CD14-positive monocyte (primary cell): ENCODE results near the gene IL22. TPM values are rescaled to one million over a fixed set of nuclear protein-coding genes. Genes with fewer than 3 reads are reported as not detected.

ENCODE experiments used
- DNase-seq, 3 donors: peaks; one replicate each; pipeline ENCODE4 v3.0.0-alpha.2; 2011 to 2022
- H2AFZ ChIP-seq: 2 replicates; pipeline ENCODE4 v1.6.0; 2012; ENCODE audit warnings: mild to moderate bottlenecking, low read depth, low read length, inconsistent platforms; ENCODE audit not compliant: insufficient read depth, poor library complexity, severe bottlenecking
- H3K27ac ChIP-seq, 2 donors: 1 replicate in 1 of 2; 2 replicates in 1 of 2; pipeline ENCODE4 v1.5.1; 2012 to 2013; ENCODE audit warnings: low read length in 2 of 2, control low read depth in 1 of 2, inconsistent platforms in 1 of 2, low read depth in 1 of 2, mild to moderate bottlenecking in 1 of 2
- H3K27me3 ChIP-seq, 2 donors: one replicate each; pipeline versions ENCODE4 v1.6.0 to v1.6.1; 2011 to 2013; ENCODE audit warnings: low read length in 2 of 2; ENCODE audit not compliant: control insufficient read depth in 2 of 2, insufficient read depth in 2 of 2
- H3K36me3 ChIP-seq, 2 donors: replicated peaks in 1 of 2; 1 replicate in 1 of 2; 2 replicates in 1 of 2; pipeline versions ENCODE4 v1.5.1 to v1.6.1; 2012 to 2013; ENCODE audit warnings: low read length in 2 of 2, control low read depth in 1 of 2, inconsistent platforms in 1 of 2, mild to moderate bottlenecking in 1 of 2; ENCODE audit not compliant: insufficient read depth in 2 of 2, control insufficient read depth in 1 of 2
- H3K4me1 ChIP-seq, 2 donors: 1 replicate in 1 of 2; 2 replicates in 1 of 2; pipeline versions ENCODE4 v1.5.1 to v1.6.1; 2012 to 2013; ENCODE audit warnings: low read length in 2 of 2, control low read depth in 1 of 2, inconsistent platforms in 1 of 2, mild to moderate bottlenecking in 1 of 2, moderate library complexity in 1 of 2; ENCODE audit not compliant: insufficient read depth in 2 of 2, control insufficient read depth in 1 of 2
- H3K4me2 ChIP-seq: replicated peaks from 2 replicates; pipeline ENCODE3; 2012; ENCODE audit warnings: low read length, moderate library complexity, mild to moderate bottlenecking; ENCODE audit not compliant: poor library complexity, severe bottlenecking; ENCODE audit errors: extremely low read depth
- H3K4me3 ChIP-seq, 3 experiments: fragments of 200-600 bp in 1 of 3; sonication (generic) in 1 of 3; replicated peaks in 1 of 3; 1 replicate in 2 of 3; 2 replicates in 1 of 3; pipeline ENCODE4 v1.5.1; 2011 to 2013; ENCODE audit warnings: low read length in 3 of 3, mild to moderate bottlenecking in 3 of 3, control low read depth in 2 of 3, low read depth in 2 of 3, inconsistent platforms in 1 of 3, moderate library complexity in 1 of 3
- H3K79me2 ChIP-seq: 2 replicates; pipeline ENCODE4 v1.6.0; 2012; ENCODE audit warnings: mild to moderate bottlenecking, control low read depth, inconsistent platforms, low read length, moderate library complexity; ENCODE audit not compliant: insufficient read depth
- H3K9ac ChIP-seq: 2 replicates; pipeline ENCODE4 v1.6.0; 2017; ENCODE audit warnings: low read length, mild to moderate bottlenecking; ENCODE audit not compliant: insufficient read depth, poor library complexity, severe bottlenecking
- H3K9me3 ChIP-seq, 2 donors: replicated peaks in 1 of 2; 1 replicate in 1 of 2; 2 replicates in 1 of 2; pipeline versions ENCODE4 v1.5.1 to v1.6.1; 2012 to 2013; ENCODE audit warnings: low read length in 2 of 2, control low read depth in 1 of 2; ENCODE audit not compliant: control insufficient read depth in 1 of 2, insufficient read depth in 1 of 2
- H4K20me1 ChIP-seq: 2 replicates; pipeline ENCODE4 v1.6.0; 2012; ENCODE audit warnings: mild to moderate bottlenecking, low read length, control low read depth, moderate library complexity; ENCODE audit not compliant: insufficient read depth
- H3K27ac Mint-ChIP-seq, 7 donors: one replicate each; pipeline ENCODE4 v1.8.0; 2020; ENCODE audit warnings: mild to moderate bottlenecking in 7 of 7, mixed read lengths in 7 of 7, moderate library complexity in 6 of 7, inconsistent platforms in 2 of 7
- H3K27me3 Mint-ChIP-seq, 3 donors: one replicate each; pipeline ENCODE4 v1.8.0; 2021 to 2022; ENCODE audit warnings: low read depth in 3 of 3, mild to moderate bottlenecking in 3 of 3, mixed read lengths in 3 of 3, moderate library complexity in 3 of 3, inconsistent platforms in 1 of 3
- H3K36me3 Mint-ChIP-seq, 2 donors: one replicate each; pipeline ENCODE4 v1.8.0; 2020; ENCODE audit warnings: mixed read lengths in 2 of 2, inconsistent platforms in 1 of 2, mild to moderate bottlenecking in 1 of 2
- H3K4me1 Mint-ChIP-seq: one replicate; pipeline ENCODE4 v1.8.0; 2020; ENCODE audit warnings: mild to moderate bottlenecking, mixed read lengths
- H3K4me3 Mint-ChIP-seq, 2 donors: one replicate each; pipeline ENCODE4 v1.8.0; 2020; ENCODE audit warnings: mild to moderate bottlenecking in 2 of 2, mixed read lengths in 2 of 2, moderate library complexity in 1 of 2
- H3K9me3 Mint-ChIP-seq, 7 donors: one replicate each; pipeline ENCODE4 v1.8.0; 2020 to 2022; ENCODE audit warnings: mixed read lengths in 7 of 7, mild to moderate bottlenecking in 6 of 7, moderate library complexity in 6 of 7, inconsistent platforms in 2 of 7
- CTCF ChIP-seq: fragments of 200-600 bp; IDR thresholded peaks from one replicate; pipeline ENCODE4 v1.8.0; 2022; ENCODE audit warnings: antibody characterized with exemption, mild to moderate bottlenecking
- WGBS: methylation state at CpG from one replicate; pipeline ENCODE4 v1.1.5; 2013; ENCODE audit warnings: missing lambda C conversion rate; ENCODE audit not compliant: insufficient coverage; 5-methylcytosine and 5-hydroxymethylcytosine counted together
- intact Hi-C, 2 donors: fragments of 100-400 bp; cut with micrococcal nuclease; formaldehyde crosslinking; loops; one replicate each; pipeline versions ENCODE4 v1.15.0 to v1.15.1; 2023
- polyA plus RNA-seq, 3 donors: library from polyadenylated mRNA; depleted of rRNA in 1 of 3; unstranded in 2 of 3; stranded (reverse) in 1 of 3; fragments of 300-500 nt in 2 of 3; fragments of >200 nt in 1 of 3; fragmentation: Illumina TruSeq in 2 of 3; gene quantifications; 1 replicate in 2 of 3; 2 replicates in 1 of 3; pipeline ENCODE4 v1.2.3, GENCODE V29; 2012 to 2021

IL22 gene
- polyA plus RNA-seq, 3 donors: not detected

GRCh38 chr12:68286396-68286795, 33.0 kb upstream of the IL22 start:
- Histone ChIP-seq H3K27ac (no peak overlapping the region), H3K27me3 (no peaks in the 10 kb centered on the region), H3K9ac (no peak overlapping the region), H4K20me1 (no peaks in the 10 kb centered on the region), H3K4me3 (no peak overlapping the region), H3K9me3 (no peaks in the 10 kb centered on the region), H3K4me2 (no peak overlapping the region), H3K79me2 (no peaks in the 10 kb centered on the region), H3K4me1 (peaks cover 0 to under 1% of the 10 kb centered on the region in 2 donors), H2AFZ (no peak overlapping the region), H3K36me3 (no peaks in the 10 kb centered on the region)
- no peak overlapping the region for H3K27ac Mint-ChIP-seq
- peaks cover under 1% of the 10 kb centered on the region for H3K4me1 Mint-ChIP-seq
- peaks cover 0 to 3% (median 0%) of the 10 kb centered on the region in 7 donors for H3K9me3 Mint-ChIP-seq
- no peak overlapping the region for H3K4me3 Mint-ChIP-seq
- TF ChIP-seq CTCF: no peak
- intact Hi-C loops: no loop called here
- H3K36me3 Mint-ChIP-seq: no peaks in the 10 kb centered on the region
- WGBS: 86% methylated on average over 1 of the region's 4 CpGs
- peaks cover 0 to 4% (median 0%) of the 10 kb centered on the region in 3 donors for H3K27me3 Mint-ChIP-seq
- DNase-seq: no peak

- H2AFZ ChIP-seq: no peak overlapping the region
- peaks cover 0 to 2% of the 10 kb centered on the region in 2 donors for H3K4me1 ChIP-seq
- H4K20me1 ChIP-seq: no peaks in the 10 kb centered on the region
- no peaks in the 10 kb centered on the region for H3K79me2 ChIP-seq
- Mint-ChIP-seq H3K27ac (no peak overlapping the region), H3K36me3 (no peaks in the 10 kb centered on the region), H3K9me3 (peaks cover 0 to 3% (median 0%) of the 10 kb centered on the region in 7 donors), H3K4me3 (no peak overlapping the region), H3K4me1 (peaks cover 7% of the 10 kb centered on the region), H3K27me3 (peaks cover 0 to 4% (median 0%) of the 10 kb centered on the region in 3 donors)
- no peak for DNase-seq
- H3K27ac ChIP-seq: no peak overlapping the region
- no peak overlapping the region for H3K4me2 ChIP-seq
- WGBS: 100% methylated on average over 2 of the region's 3 CpGs
- H3K9ac ChIP-seq: no peak overlapping the region
- TF ChIP-seq CTCF: no peak
- H3K27me3 ChIP-seq: no peaks in the 10 kb centered on the region
- intact Hi-C loops: no loop called here
- no peaks in the 10 kb centered on the region for H3K9me3 ChIP-seq
- no peak overlapping the region for H3K4me3 ChIP-seq
- no peaks in the 10 kb centered on the region for H3K36me3 ChIP-seq
These were observed 32.1 kb upstream of the IL22 start for GRCh38 chr12:68285541-68285940.
